OCI-LY7 (cell line): ENCODE measurements around the gene PSMD4. TPM values are rescaled to one million over a fixed set of nuclear protein-coding genes. Genes with fewer than 3 reads are reported as not detected.

ENCODE experiments used
- BruUV-seq: library from RNA; stranded (reverse); fragments of 400-500 nt; replicated peaks from 2 replicates; lab custom pipeline; 2021; lab: Mats Ljungman, UMichigan
- CTCF ChIA-PET: fragments of 300-600 bp; sonication (Branson Sonifier 250); formaldehyde crosslinking; loops from one replicate; lab custom pipeline; 2022; ENCODE audit warnings: antibody characterized with exemption; ENCODE audit not compliant: unreplicated experiment; lab: Charles Lee
- POLR2A ChIA-PET: fragments of 300-600 bp; sonication (Branson Sonifier 250); formaldehyde crosslinking; loops from one replicate; lab custom pipeline; 2022; ENCODE audit warnings: antibody characterized with exemption; lab: Charles Lee
- DNase-seq: peaks from one replicate; pipeline ENCODE4 v3.0.0-alpha.2; 2015; ENCODE audit warnings: low spot score
- H2AFZ ChIP-seq: fragments of 200-600 bp; sonication (generic), shearing (Covaris generic); 2 replicates; pipeline ENCODE4 v1.6.1; 2014; ENCODE audit warnings: mild to moderate bottlenecking, antibody characterized with exemption, low read length, moderate library complexity
- H3K27ac ChIP-seq: fragments of 200-600 bp; sonication (generic); 2 replicates; pipeline ENCODE4 v1.5.1; 2014; ENCODE audit warnings: mixed run types, low read depth, mild to moderate bottlenecking, moderate library complexity, low read length, inconsistent platforms; ENCODE audit not compliant: poor library complexity, severe bottlenecking
- H3K36me3 ChIP-seq: fragments of 200-600 bp; sonication (generic); 2 replicates; pipeline ENCODE4 v1.6.1; 2014; ENCODE audit warnings: mild to moderate bottlenecking, antibody characterized with exemption, low read length, moderate library complexity, mixed read lengths; ENCODE audit not compliant: insufficient read depth
- H3K4me1 ChIP-seq: fragments of 200-600 bp; sonication (generic); 2 replicates; pipeline ENCODE4 v1.5.1; 2014; ENCODE audit warnings: mild to moderate bottlenecking, low read length; ENCODE audit not compliant: insufficient read depth, poor library complexity, severe bottlenecking
- H3K4me2 ChIP-seq: fragments of 200-600 bp; sonication (generic); 2 replicates; pipeline ENCODE4 v1.6.1; 2014; ENCODE audit warnings: mild to moderate bottlenecking, low read length
- H3K4me3 ChIP-seq: fragments of 200-600 bp; sonication (generic); 2 replicates; pipeline ENCODE4 v1.5.1; 2014; ENCODE audit warnings: mild to moderate bottlenecking, low read depth, low read length; ENCODE audit not compliant: poor library complexity, severe bottlenecking
- H3K79me2 ChIP-seq: fragments of 200-600 bp; sonication (generic); 2 replicates; pipeline ENCODE4 v1.6.1; 2016; ENCODE audit warnings: low read depth, mild to moderate bottlenecking, low read length, moderate library complexity, mixed read lengths; ENCODE audit not compliant: insufficient read depth
- H3K9me2 ChIP-seq: fragments of 200-600 bp; sonication (generic); 2 replicates; pipeline ENCODE4 v1.6.1; 2016; ENCODE audit warnings: mild to moderate bottlenecking, low read length, mixed read lengths; ENCODE audit not compliant: insufficient read depth
- H3K9me3 ChIP-seq: fragments of 200-600 bp; sonication (generic); 2 replicates; pipeline ENCODE4 v1.6.1; 2014; ENCODE audit warnings: mild to moderate bottlenecking, mixed run types, low read length, mixed read lengths
- H4K20me1 ChIP-seq: fragments of 200-600 bp; sonication (generic); 2 replicates; pipeline ENCODE4 v1.6.1; 2014; ENCODE audit warnings: mild to moderate bottlenecking, antibody characterized with exemption, low read length, moderate library complexity, mixed read lengths; ENCODE audit not compliant: insufficient read depth
- EZH2phosphoT487 ChIP-seq: fragments of 200-600 bp; sonication (generic); IDR thresholded peaks from 2 replicates; pipeline ENCODE4 v1.6.1; 2018; ENCODE audit warnings: low read depth, borderline replicate concordance, mild to moderate bottlenecking, mixed run types, antibody characterized with exemption, low read length, moderate library complexity, mixed read lengths
- intact Hi-C: fragments of 100-400 bp; cut with micrococcal nuclease; formaldehyde crosslinking; loops from one replicate; pipeline ENCODE4 v1.10.0; 2022; ENCODE audit not compliant: unreplicated experiment
- total RNA-seq, 2 experiments: library from RNA; depleted of rRNA in 1 of 2; stranded (reverse); fragments of >200 nt in 1 of 2; shearing (Covaris generic) in 1 of 2; gene quantifications; 2 replicates each; pipeline ENCODE4 v1.2.3, GENCODE V29; 2014 to 2022
- TF ChIP-seq, protein P1 (sequence below): fragments of 200-600 bp; sonication (generic); conservative IDR thresholded peaks from 2 replicates; pipeline ENCODE4 v1.5.1; 2014; ENCODE audit warnings: mild to moderate bottlenecking, antibody characterized with exemption, low read length, moderate library complexity, mixed read lengths

Gene PSMD4
- total RNA-seq, 2 experiments from 2014 or later = 118 to 150 TPM

- POLR2A ChIA-PET = no interaction called here
These were observed 4.8 kb downstream of the PSMD4 start for GRCh38 chr1:151259351-151259750.

DNA sequence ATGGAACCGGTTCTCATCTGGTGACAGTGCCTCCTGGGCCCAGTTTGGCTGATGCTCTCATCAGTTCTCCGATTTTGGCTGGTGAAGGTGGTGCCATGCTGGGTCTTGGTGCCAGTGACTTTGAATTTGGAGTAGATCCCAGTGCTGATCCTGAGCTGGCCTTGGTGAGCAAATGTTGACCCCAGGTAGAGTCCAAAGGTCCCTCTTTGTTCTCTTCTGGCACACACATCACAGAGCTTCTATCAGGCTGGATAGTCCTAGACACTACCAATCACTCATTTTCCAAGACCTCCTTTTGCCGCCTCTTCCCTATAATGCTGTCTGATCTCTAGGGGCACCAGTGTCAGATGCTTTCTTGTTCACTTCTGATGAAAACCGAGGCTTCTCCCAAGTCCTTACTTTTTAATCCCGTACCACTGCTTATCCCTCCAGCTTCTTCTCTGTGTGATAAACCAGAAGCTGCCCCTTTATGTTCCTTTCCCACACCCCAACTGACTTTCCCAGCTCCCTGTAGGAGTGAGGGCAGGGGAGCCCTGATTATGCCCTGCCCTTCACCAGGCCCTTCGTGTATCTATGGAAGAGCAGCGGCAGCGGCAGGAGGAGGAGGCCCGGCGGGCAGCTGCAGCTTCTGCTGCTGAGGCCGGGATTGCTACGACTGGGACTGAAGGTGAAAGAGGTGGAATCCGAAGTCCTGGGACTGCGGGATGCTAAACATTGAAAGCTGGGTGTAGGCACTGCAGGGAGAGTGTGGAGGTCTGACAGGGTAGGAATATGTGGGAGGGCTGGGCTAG lies 11.1 kb downstream of the PSMD4 start:
- ChIA-PET CTCF (no interaction called here), POLR2A (interaction anchor here (1.9 kb wide), 1 partner anchor 11 kb away, joined by 5 read pairs; the partner anchor contains the start of gene PSMD4)
- no peak for TF ChIP-seq EZH2phosphoT487
- TF ChIP-seq, protein P1, sequence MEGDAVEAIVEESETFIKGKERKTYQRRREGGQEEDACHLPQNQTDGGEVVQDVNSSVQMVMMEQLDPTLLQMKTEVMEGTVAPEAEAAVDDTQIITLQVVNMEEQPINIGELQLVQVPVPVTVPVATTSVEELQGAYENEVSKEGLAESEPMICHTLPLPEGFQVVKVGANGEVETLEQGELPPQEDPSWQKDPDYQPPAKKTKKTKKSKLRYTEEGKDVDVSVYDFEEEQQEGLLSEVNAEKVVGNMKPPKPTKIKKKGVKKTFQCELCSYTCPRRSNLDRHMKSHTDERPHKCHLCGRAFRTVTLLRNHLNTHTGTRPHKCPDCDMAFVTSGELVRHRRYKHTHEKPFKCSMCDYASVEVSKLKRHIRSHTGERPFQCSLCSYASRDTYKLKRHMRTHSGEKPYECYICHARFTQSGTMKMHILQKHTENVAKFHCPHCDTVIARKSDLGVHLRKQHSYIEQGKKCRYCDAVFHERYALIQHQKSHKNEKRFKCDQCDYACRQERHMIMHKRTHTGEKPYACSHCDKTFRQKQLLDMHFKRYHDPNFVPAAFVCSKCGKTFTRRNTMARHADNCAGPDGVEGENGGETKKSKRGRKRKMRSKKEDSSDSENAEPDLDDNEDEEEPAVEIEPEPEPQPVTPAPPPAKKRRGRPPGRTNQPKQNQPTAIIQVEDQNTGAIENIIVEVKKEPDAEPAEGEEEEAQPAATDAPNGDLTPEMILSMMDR = no peak
- Histone ChIP-seq H4K20me1 (no peaks in the 10 kb centered on the region; the same call in 1 of the 2 replicates), H3K4me1 (no peaks in the 10 kb centered on the region), H3K27ac (no peak overlapping the region), H3K4me3 (no peak overlapping the region), H3K9me3 (no peaks in the 10 kb centered on the region), H3K79me2 (no peaks in the 10 kb centered on the region), H2AFZ (no peak overlapping the region), H3K4me2 (no peak overlapping the region), H3K36me3 (peaks cover 74% of the 10 kb centered on the region), H3K9me2 (no peaks in the 10 kb centered on the region)
- intact Hi-C loops = no loop called here
- BruUV-seq = TSS peak; percentile 27
- no peak for DNase-seq

More at GRCh38 chr1:151259351-151259750, 4.8 kb downstream of the PSMD4 start:
- no TSS peak for BruUV-seq
- CTCF ChIA-PET = no interaction called here
- TF ChIP-seq, protein P1 = no peak
- TF ChIP-seq EZH2phosphoT487 = no peak
- Histone ChIP-seq H3K79me2 (peaks cover 43% of the 10 kb centered on the region), H3K4me3 (no peak overlapping the region), H3K4me1 (peaks cover 4% of the 10 kb centered on the region), H3K36me3 (peaks cover 24% of the 10 kb centered on the region), H4K20me1 (no peaks in the 10 kb centered on the region; the same call in 1 of the 2 replicates), H3K27ac (no peak overlapping the region), H3K9me3 (no peaks in the 10 kb centered on the region), H2AFZ (no peak overlapping the region), H3K4me2 (no peak overlapping the region), H3K9me2 (no peaks in the 10 kb centered on the region)
- no peak for DNase-seq
- intact Hi-C loops = no loop called here

- Histone ChIP-seq H3K36me3 (peaks cover 74% of the 10 kb centered on the region), H3K4me1 (no peaks in the 10 kb centered on the region), H3K4me2 (no peak overlapping the region), H2AFZ (no peak overlapping the region), H3K79me2 (no peaks in the 10 kb centered on the region), H3K9me3 (no peaks in the 10 kb centered on the region), H4K20me1 (no peaks in the 10 kb centered on the region; the same call in 1 of the 2 replicates), H3K27ac (no peak overlapping the region), H3K9me2 (no peaks in the 10 kb centered on the region), H3K4me3 (no peak overlapping the region)
- intact Hi-C loops = no loop called here
- no TSS peak for BruUV-seq
- POLR2A ChIA-PET = interaction anchor here (1.9 kb wide), 1 partner anchor 11 kb away, joined by 5 read pairs; the partner anchor contains the start of gene PSMD4
- CTCF ChIA-PET = no interaction called here
- DNase-seq = no peak
- TF ChIP-seq, protein P1 = no peak
- TF ChIP-seq EZH2phosphoT487 = no peak
These were observed 11.8 kb downstream of the PSMD4 start for GRCh38 chr1:151266315-151266714.
